ENCODE results near the gene ABCA13.

ABCA13 gene

DNA sequence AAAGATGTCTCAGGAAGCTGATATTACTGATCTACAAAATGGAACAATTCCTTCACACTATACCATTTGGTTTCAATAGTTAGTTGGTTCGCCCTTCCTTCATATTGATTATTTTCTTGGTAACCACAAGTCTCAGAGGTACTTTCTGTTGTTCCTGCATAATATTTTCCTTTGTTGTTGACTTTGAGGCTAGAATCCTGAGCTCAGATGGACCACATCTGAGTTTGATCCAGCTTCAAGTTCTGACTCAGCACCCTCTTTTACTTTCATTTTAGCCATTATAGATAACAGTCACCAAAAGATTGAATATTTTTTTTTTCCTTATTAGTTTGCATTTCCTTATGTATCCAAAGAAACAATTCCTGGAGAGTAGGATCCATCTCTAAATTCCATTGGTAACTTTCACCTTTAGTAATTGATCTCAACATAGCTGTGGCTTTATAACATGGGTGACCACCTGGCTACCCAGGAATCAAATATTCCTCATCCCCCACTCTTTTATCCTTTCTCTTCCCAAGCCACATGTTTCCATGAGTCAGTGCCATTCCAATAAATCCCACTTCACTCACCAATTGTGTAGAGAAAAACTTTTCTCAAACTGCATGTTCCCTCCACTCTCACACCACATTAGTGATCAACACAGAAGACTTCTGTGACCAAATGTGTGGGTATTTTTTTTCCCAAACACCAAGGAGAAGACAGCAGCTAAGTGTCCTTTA is 9.7 kb upstream of the ABCA13 start:
- TF ChIP-seq, protein P1, sequence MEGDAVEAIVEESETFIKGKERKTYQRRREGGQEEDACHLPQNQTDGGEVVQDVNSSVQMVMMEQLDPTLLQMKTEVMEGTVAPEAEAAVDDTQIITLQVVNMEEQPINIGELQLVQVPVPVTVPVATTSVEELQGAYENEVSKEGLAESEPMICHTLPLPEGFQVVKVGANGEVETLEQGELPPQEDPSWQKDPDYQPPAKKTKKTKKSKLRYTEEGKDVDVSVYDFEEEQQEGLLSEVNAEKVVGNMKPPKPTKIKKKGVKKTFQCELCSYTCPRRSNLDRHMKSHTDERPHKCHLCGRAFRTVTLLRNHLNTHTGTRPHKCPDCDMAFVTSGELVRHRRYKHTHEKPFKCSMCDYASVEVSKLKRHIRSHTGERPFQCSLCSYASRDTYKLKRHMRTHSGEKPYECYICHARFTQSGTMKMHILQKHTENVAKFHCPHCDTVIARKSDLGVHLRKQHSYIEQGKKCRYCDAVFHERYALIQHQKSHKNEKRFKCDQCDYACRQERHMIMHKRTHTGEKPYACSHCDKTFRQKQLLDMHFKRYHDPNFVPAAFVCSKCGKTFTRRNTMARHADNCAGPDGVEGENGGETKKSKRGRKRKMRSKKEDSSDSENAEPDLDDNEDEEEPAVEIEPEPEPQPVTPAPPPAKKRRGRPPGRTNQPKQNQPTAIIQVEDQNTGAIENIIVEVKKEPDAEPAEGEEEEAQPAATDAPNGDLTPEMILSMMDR (IDR thresholded peaks at IDR 0.05), result no peak
- Histone ChIP-seq H3K9me3 (ENCODE audit: control insufficient read depth, low read length) (no peaks in the 10 kb centered on the region), H2AFZ (no peak overlapping the region), H3K27ac (no peak overlapping the region), H3K4me3 (ENCODE audit: low read depth, low read length) (no peak overlapping the region), H3K79me2 (no peaks in the 10 kb centered on the region), H3K4me2 (ENCODE audit: low read length) (no peak overlapping the region), H3K36me3 (ENCODE audit: control insufficient read depth, insufficient read depth, low read length) (no peaks in the 10 kb centered on the region), H3K9ac (no peak overlapping the region), H3K27me3 (ENCODE audit: control insufficient read depth, insufficient read depth, low read length) (no peaks in the 10 kb centered on the region), H3K4me1 (no peaks in the 10 kb centered on the region)

DNA sequence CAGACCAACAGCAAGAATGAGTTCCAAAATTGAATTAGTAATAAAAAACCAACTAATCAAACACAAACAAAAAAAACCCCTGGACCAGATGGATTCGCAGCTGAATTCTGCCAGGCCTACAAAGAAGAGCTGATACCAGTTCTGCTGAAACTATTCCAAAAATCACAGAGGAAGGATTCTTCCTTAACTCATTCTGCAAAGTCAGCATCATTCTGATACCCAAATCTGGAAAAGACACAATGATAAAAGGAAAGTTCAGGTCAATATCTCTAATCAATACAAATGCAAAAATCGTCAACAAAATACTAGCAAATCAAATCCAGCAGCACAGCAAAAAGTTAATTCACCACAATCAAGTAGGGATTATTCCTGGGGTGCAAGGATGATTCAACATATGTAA is 6.1 kb upstream of the ABCA13 start:
- Histone ChIP-seq H3K36me3 (ENCODE audit: control insufficient read depth, insufficient read depth, low read length) (no peaks in the 10 kb centered on the region), H3K4me2 (ENCODE audit: low read length) (no peak overlapping the region), H3K79me2 (no peaks in the 10 kb centered on the region), H3K4me3 (ENCODE audit: low read depth, low read length) (no peak overlapping the region), H3K27ac (no peak overlapping the region), H3K9ac (no peak overlapping the region), H2AFZ (no peak overlapping the region), H3K9me3 (ENCODE audit: control insufficient read depth, low read length) (no peaks in the 10 kb centered on the region), H3K4me1 (no peaks in the 10 kb centered on the region), H3K27me3 (ENCODE audit: control insufficient read depth, insufficient read depth, low read length) (no peaks in the 10 kb centered on the region)
- TF ChIP-seq, protein P1 (IDR thresholded peaks at IDR 0.05), result no peak

DNA sequence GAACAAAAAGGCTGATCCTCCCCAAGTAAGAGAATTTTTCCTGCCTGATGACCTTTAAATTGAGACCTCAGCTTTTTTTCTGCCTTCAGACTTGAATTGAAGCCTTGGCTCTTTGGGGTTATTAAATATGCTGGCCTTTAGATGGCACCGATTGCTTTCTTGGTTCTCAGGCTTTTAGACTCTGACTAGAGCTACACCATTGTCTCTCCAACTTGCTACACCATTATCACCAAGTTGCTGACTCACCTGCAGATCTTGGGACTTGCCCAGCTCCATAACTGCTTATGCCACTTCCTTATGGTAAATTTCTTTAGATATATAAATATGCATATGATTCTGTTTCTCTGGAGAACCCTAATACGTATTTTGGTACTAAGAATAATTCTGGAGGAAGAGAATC is 3.1 kb upstream of the ABCA13 start:
- no peaks in the 10 kb centered on the region for H3K36me3 ChIP-seq (ENCODE audit: control insufficient read depth, insufficient read depth, low read length)
- H3K27me3 ChIP-seq (ENCODE audit: control insufficient read depth, insufficient read depth, low read length), result no peaks in the 10 kb centered on the region
- H2AFZ ChIP-seq, result no peak overlapping the region
- H3K4me1 ChIP-seq, result no peaks in the 10 kb centered on the region
- H3K27ac ChIP-seq, result no peak overlapping the region
- no peaks in the 10 kb centered on the region for H3K9me3 ChIP-seq (ENCODE audit: control insufficient read depth, low read length)
- H3K4me3 ChIP-seq (ENCODE audit: low read depth, low read length), result no peak overlapping the region
- TF ChIP-seq, protein P1 (IDR thresholded peaks at IDR 0.05), result no peak
- H3K79me2 ChIP-seq, result no peaks in the 10 kb centered on the region
- no peak overlapping the region for H3K4me2 ChIP-seq (ENCODE audit: low read length)
- no peak overlapping the region for H3K9ac ChIP-seq

DNA sequence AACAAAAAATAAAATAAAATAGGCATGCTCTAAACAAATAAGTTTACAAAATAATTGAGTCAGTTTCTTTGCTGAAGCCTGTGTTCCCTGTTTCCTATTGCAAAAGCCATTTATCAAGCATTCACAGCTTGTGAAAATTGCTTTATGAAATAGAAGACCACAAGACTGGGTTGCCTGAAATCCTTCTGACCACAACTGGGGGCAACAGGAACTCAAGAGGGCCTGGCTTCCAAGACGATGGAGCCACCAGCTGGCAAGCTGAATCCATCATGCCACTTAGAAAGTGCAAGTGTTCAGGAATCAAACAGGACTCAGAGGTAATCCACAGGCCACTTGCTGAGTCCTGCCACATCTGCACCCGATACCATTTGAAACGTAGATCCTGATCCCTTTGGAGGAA is 752 bp upstream of the ABCA13 start:
- Histone ChIP-seq H3K27me3 (ENCODE audit: control insufficient read depth, insufficient read depth, low read length) (no peaks in the 10 kb centered on the region), H3K9ac (no peak overlapping the region), H3K9me3 (ENCODE audit: control insufficient read depth, low read length) (no peaks in the 10 kb centered on the region), H3K27ac (no peak overlapping the region), H3K36me3 (ENCODE audit: control insufficient read depth, insufficient read depth, low read length) (no peaks in the 10 kb centered on the region), H3K4me2 (ENCODE audit: low read length) (no peak overlapping the region), H2AFZ (no peak overlapping the region), H3K79me2 (no peaks in the 10 kb centered on the region), H3K4me3 (ENCODE audit: low read depth, low read length) (no peak overlapping the region), H3K4me1 (no peaks in the 10 kb centered on the region)
- TF ChIP-seq, protein P1 (IDR thresholded peaks at IDR 0.05), result no peak

DNA sequence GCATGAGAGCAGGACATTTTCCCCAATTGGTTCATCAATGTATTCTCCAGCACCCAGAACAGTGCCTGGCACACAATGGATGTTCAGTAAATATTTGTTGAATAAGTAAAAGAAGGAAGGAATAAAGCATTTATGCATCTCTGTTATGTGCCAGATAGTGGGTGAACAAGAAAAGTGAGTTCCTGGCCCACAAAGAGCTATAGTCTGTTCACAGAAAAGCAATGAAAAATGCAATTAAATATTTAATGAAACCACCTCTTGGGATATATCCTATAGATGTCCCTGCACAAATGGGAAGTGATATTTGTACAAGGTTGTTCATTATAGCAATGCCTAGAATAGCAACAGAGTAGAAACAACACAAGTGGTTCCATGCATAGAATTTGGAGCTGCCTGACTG is 2.1 kb downstream of the ABCA13 start:
- Histone ChIP-seq H3K27ac (no peak overlapping the region), H3K36me3 (ENCODE audit: control insufficient read depth, insufficient read depth, low read length) (no peaks in the 10 kb centered on the region), H3K79me2 (no peaks in the 10 kb centered on the region), H3K9ac (no peak overlapping the region), H3K9me3 (ENCODE audit: control insufficient read depth, low read length) (no peaks in the 10 kb centered on the region), H2AFZ (no peak overlapping the region), H3K4me3 (ENCODE audit: low read depth, low read length) (no peak overlapping the region), H3K27me3 (ENCODE audit: control insufficient read depth, insufficient read depth, low read length) (no peaks in the 10 kb centered on the region), H3K4me2 (ENCODE audit: low read length) (no peak overlapping the region), H3K4me1 (no peaks in the 10 kb centered on the region)
- TF ChIP-seq, protein P1 (IDR thresholded peaks at IDR 0.05), result no peak

Data from parathyroid adenoma (tissue), 2 donors.